ENCODE results near the gene GNAO1.

Gene GNAO1

GRCh38 chr16:56325956-56326355 is 134.7 kb downstream of the GNAO1 start:
- Histone ChIP-seq H2AK5ac (ENCODE audit: low read length) (no peak overlapping the region), H3K4me1 (ENCODE audit: control insufficient read depth, low read depth, low read length) (no peaks in the 10 kb centered on the region), H3K4me2 (ENCODE audit: low read length) (no peak overlapping the region), H3K4ac (ENCODE audit: low read depth, low read length) (no peak overlapping the region), H3K4me3 (ENCODE audit: low read length) (no peak overlapping the region), H3K23ac (ENCODE audit: low read length) (no peak overlapping the region), H3K18ac (ENCODE audit: low read length) (no peak overlapping the region), H3K9ac (ENCODE audit: low read length) (no peak overlapping the region), H2BK15ac (replicated peaks; ENCODE audit: low read depth) (no peak overlapping the region), H2BK5ac (ENCODE audit: low read length) (no peak overlapping the region), H3K27me3 (ENCODE audit: insufficient read depth, low read length, poor library complexity) (no peaks in the 10 kb centered on the region), H3K79me2 (ENCODE audit: control insufficient read depth, insufficient read depth, low read length) (no peaks in the 10 kb centered on the region), H4K8ac (ENCODE audit: low read depth, low read length) (no peak overlapping the region), H4K5ac (ENCODE audit: low read length) (no peak overlapping the region), H2BK120ac (ENCODE audit: low read depth, low read length) (no peak overlapping the region), H3K27ac (ENCODE audit: low read depth, low read length) (no peak overlapping the region), H3K79me1 (ENCODE audit: low read length) (no peaks in the 10 kb centered on the region), H3K56ac (ENCODE audit: low read length) (no peak overlapping the region), H3K36me3 (ENCODE audit: control insufficient read depth, insufficient read depth, low read length) (no peaks in the 10 kb centered on the region)
- WGBS (ENCODE audit: extremely low coverage, insufficient coverage, low lambda C conversion rate) = no CpG with 5 or more reads among the region's 6 CpGs
- DNase-seq = no peak

- Histone ChIP-seq H4K8ac (ENCODE audit: low read depth, low read length) (no peak overlapping the region), H3K27me3 (ENCODE audit: insufficient read depth, low read length, poor library complexity) (no peaks in the 10 kb centered on the region), H3K79me2 (ENCODE audit: control insufficient read depth, insufficient read depth, low read length) (no peaks in the 10 kb centered on the region), H3K4me2 (ENCODE audit: low read length) (no peak overlapping the region), H2BK15ac (replicated peaks; ENCODE audit: low read depth) (no peak overlapping the region), H3K79me1 (ENCODE audit: low read length) (no peaks in the 10 kb centered on the region), H3K9ac (ENCODE audit: low read length) (no peak overlapping the region), H3K56ac (ENCODE audit: low read length) (no peak overlapping the region), H3K23ac (ENCODE audit: low read length) (no peak overlapping the region), H3K4me3 (ENCODE audit: low read length) (no peak overlapping the region), H4K5ac (ENCODE audit: low read length) (no peak overlapping the region), H2BK120ac (ENCODE audit: low read depth, low read length) (no peak overlapping the region), H3K36me3 (ENCODE audit: control insufficient read depth, insufficient read depth, low read length) (no peaks in the 10 kb centered on the region), H3K4ac (ENCODE audit: low read depth, low read length) (no peak overlapping the region), H3K4me1 (ENCODE audit: control insufficient read depth, low read depth, low read length) (no peaks in the 10 kb centered on the region), H3K18ac (ENCODE audit: low read length) (no peak overlapping the region), H2BK5ac (ENCODE audit: low read length) (no peak overlapping the region), H3K27ac (ENCODE audit: low read depth, low read length) (no peak overlapping the region), H2AK5ac (ENCODE audit: low read length) (no peak overlapping the region)
- no peak for DNase-seq
- WGBS (ENCODE audit: extremely low coverage, insufficient coverage, low lambda C conversion rate) = no CpG with 5 or more reads among the region's 18 CpGs
Observed at GRCh38 chr16:56327071-56327928, 136.0 kb downstream of the GNAO1 start.

- Histone ChIP-seq H3K4me3 (ENCODE audit: low read length) (no peak overlapping the region), H3K56ac (ENCODE audit: low read length) (no peak overlapping the region), H3K36me3 (ENCODE audit: control insufficient read depth, insufficient read depth, low read length) (no peaks in the 10 kb centered on the region), H3K27ac (ENCODE audit: low read depth, low read length) (no peak overlapping the region), H2BK120ac (ENCODE audit: low read depth, low read length) (no peak overlapping the region), H3K4ac (ENCODE audit: low read depth, low read length) (no peak overlapping the region), H2BK15ac (replicated peaks; ENCODE audit: low read depth) (no peak overlapping the region), H3K23ac (ENCODE audit: low read length) (no peak overlapping the region), H4K8ac (ENCODE audit: low read depth, low read length) (no peak overlapping the region), H3K4me1 (ENCODE audit: control insufficient read depth, low read depth, low read length) (no peaks in the 10 kb centered on the region), H4K5ac (ENCODE audit: low read length) (no peak overlapping the region), H3K79me1 (ENCODE audit: low read length) (no peaks in the 10 kb centered on the region), H3K9ac (ENCODE audit: low read length) (no peak overlapping the region), H3K27me3 (ENCODE audit: insufficient read depth, low read length, poor library complexity) (no peaks in the 10 kb centered on the region), H2AK5ac (ENCODE audit: low read length) (no peak overlapping the region), H3K4me2 (ENCODE audit: low read length) (no peak overlapping the region), H3K18ac (ENCODE audit: low read length) (no peak overlapping the region), H2BK5ac (ENCODE audit: low read length) (no peak overlapping the region), H3K79me2 (ENCODE audit: control insufficient read depth, insufficient read depth, low read length) (no peaks in the 10 kb centered on the region)
- DNase-seq = no peak
- no CpG with 5 or more reads among the region's 6 CpGs for WGBS (ENCODE audit: extremely low coverage, insufficient coverage, low lambda C conversion rate)
Observed at GRCh38 chr16:56327929-56328258, 136.6 kb downstream of the GNAO1 start.

DNA sequence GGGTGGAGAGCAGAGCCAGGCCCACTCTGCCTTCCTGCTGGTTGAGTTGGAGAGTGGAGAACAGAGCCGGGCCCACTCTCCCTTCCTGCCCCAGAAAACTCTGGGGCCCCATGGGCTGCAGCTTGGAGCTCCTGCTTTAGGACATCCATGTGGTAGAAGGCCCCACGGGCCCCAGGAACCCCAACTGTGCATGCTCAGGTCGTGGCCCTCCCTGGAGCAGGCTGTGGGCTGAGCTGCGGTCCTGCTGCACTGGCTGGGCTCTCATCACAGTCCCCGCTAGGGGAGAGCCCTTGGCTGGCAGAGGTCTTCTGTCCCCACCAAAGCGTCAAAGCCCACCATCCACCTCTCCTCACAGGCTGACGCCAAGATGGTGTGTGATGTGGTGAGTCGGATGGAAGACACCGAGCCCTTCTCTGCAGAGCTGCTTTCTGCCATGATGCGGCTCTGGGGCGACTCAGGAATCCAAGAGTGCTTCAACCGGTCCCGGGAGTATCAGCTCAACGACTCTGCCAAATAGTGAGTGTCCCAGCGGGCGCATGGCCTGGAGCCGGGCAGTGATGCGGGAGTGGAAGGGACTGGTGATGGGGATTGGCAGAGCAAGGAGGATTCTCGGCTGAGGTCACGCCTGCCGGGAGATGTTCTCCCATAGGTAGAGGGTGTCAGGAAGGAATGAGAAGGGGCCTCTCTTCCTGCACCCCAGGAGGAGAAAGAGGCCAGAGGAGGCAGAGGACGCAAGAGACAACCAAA is 137.2 kb downstream of the GNAO1 start:
- Histone ChIP-seq H3K27me3 (ENCODE audit: insufficient read depth, low read length, poor library complexity) (no peaks in the 10 kb centered on the region), H3K56ac (ENCODE audit: low read length) (no peak overlapping the region), H3K36me3 (ENCODE audit: control insufficient read depth, insufficient read depth, low read length) (no peaks in the 10 kb centered on the region), H3K4me1 (ENCODE audit: control insufficient read depth, low read depth, low read length) (no peaks in the 10 kb centered on the region), H3K79me2 (ENCODE audit: control insufficient read depth, insufficient read depth, low read length) (no peaks in the 10 kb centered on the region), H4K5ac (ENCODE audit: low read length) (no peak overlapping the region), H2BK5ac (ENCODE audit: low read length) (no peak overlapping the region), H3K79me1 (ENCODE audit: low read length) (no peaks in the 10 kb centered on the region), H3K9ac (ENCODE audit: low read length) (no peak overlapping the region), H3K4me2 (ENCODE audit: low read length) (no peak overlapping the region), H3K4ac (ENCODE audit: low read depth, low read length) (no peak overlapping the region), H2AK5ac (ENCODE audit: low read length) (no peak overlapping the region), H3K18ac (ENCODE audit: low read length) (no peak overlapping the region), H4K8ac (ENCODE audit: low read depth, low read length) (no peak overlapping the region), H2BK15ac (replicated peaks; ENCODE audit: low read depth) (no peak overlapping the region), H2BK120ac (ENCODE audit: low read depth, low read length) (no peak overlapping the region), H3K27ac (ENCODE audit: low read depth, low read length) (no peak overlapping the region), H3K23ac (ENCODE audit: low read length) (no peak overlapping the region), H3K4me3 (ENCODE audit: low read length) (no peak overlapping the region)
- no peak for DNase-seq
- WGBS (ENCODE audit: extremely low coverage, insufficient coverage, low lambda C conversion rate) = no CpG with 5 or more reads among the region's 22 CpGs

- no peak overlapping the region for H2AK5ac ChIP-seq (ENCODE audit: low read length)
- H3K9ac ChIP-seq (ENCODE audit: low read length) = no peak overlapping the region
- H3K4me2 ChIP-seq (ENCODE audit: low read length) = no peak overlapping the region
- H4K5ac ChIP-seq (ENCODE audit: low read length) = no peak overlapping the region
- H3K18ac ChIP-seq (ENCODE audit: low read length) = no peak overlapping the region
- H3K79me2 ChIP-seq (ENCODE audit: control insufficient read depth, insufficient read depth, low read length) = no peaks in the 10 kb centered on the region
- no peak overlapping the region for H3K56ac ChIP-seq (ENCODE audit: low read length)
- H3K27ac ChIP-seq (ENCODE audit: low read depth, low read length) = no peak overlapping the region
- H3K23ac ChIP-seq (ENCODE audit: low read length) = no peak overlapping the region
- H3K4ac ChIP-seq (ENCODE audit: low read depth, low read length) = no peak overlapping the region
- no peak overlapping the region for H2BK15ac ChIP-seq (replicated peaks; ENCODE audit: low read depth)
- H4K8ac ChIP-seq (ENCODE audit: low read depth, low read length) = no peak overlapping the region
- H2BK5ac ChIP-seq (ENCODE audit: low read length) = no peak overlapping the region
- H3K36me3 ChIP-seq (ENCODE audit: control insufficient read depth, insufficient read depth, low read length) = no peaks in the 10 kb centered on the region
- H2BK120ac ChIP-seq (ENCODE audit: low read depth, low read length) = no peak overlapping the region
- no peaks in the 10 kb centered on the region for H3K79me1 ChIP-seq (ENCODE audit: low read length)
- no peaks in the 10 kb centered on the region for H3K4me1 ChIP-seq (ENCODE audit: control insufficient read depth, low read depth, low read length)
- WGBS (ENCODE audit: extremely low coverage, insufficient coverage, low lambda C conversion rate) = no CpG with 5 or more reads among the region's 9 CpGs
- no peak overlapping the region for H3K4me3 ChIP-seq (ENCODE audit: low read length)
- DNase-seq = no peak
- H3K27me3 ChIP-seq (ENCODE audit: insufficient read depth, low read length, poor library complexity) = no peaks in the 10 kb centered on the region
Observed at GRCh38 chr16:56329887-56330286, 138.6 kb downstream of the GNAO1 start.

Measured in mesendoderm (in vitro differentiated cells).